Panc1 (cell line): ENCODE measurements around the gene BPGM. TPM values are rescaled to one million over a fixed set of nuclear protein-coding genes. Genes with fewer than 3 reads are reported as not detected.
"Not testable (repeated sequence)": the region's sequence is repeated elsewhere in the genome, so short reads cannot be mapped to it uniquely, and the experiment has no call there.

Source experiments
- ATAC-seq: fragments of 200-7000 bp; cut with Tn5 transposase; 2 replicates; pipeline ENCODE4 v1.9.1; 2020; ENCODE audit warnings: mild to moderate bottlenecking, moderate library complexity
- BruUV-seq: library from RNA; stranded (reverse); fragments of 400-500 nt; replicated peaks from 2 replicates; lab custom pipeline; 2021; lab: Mats Ljungman, UMichigan
- CTCF ChIA-PET: fragments of 300-600 bp; sonication (Branson Sonifier 250); formaldehyde crosslinking; loops from one replicate; lab custom pipeline; 2022; ENCODE audit warnings: antibody characterized with exemption; lab: Charles Lee
- POLR2A ChIA-PET: fragments of 300-600 bp; sonication (Branson Sonifier 250); formaldehyde crosslinking; loops from one replicate; lab custom pipeline; 2022; ENCODE audit warnings: antibody characterized with exemption; lab: Charles Lee
- DNase-seq: peaks from one replicate; pipeline ENCODE4 v3.0.0-alpha.2; 2010; ENCODE audit warnings: low read depth, low spot score
- H3K27ac ChIP-seq: 2 replicates; pipeline ENCODE4 v1.5.1; 2011; ENCODE audit warnings: mild to moderate bottlenecking, low read length, inconsistent platforms
- H3K27me3 ChIP-seq: fragments of 200-500 bp; sonication (Bioruptor generic); 2 replicates; pipeline ENCODE4 v1.6.0; 2014; ENCODE audit warnings: low read length, inconsistent platforms; ENCODE audit not compliant: control insufficient read depth, insufficient read depth
- H3K36me3 ChIP-seq: fragments of 200-500 bp; sonication (Bioruptor generic); 2 replicates; pipeline ENCODE4 v1.5.1; 2014; ENCODE audit warnings: inconsistent platforms, mild to moderate bottlenecking, low read length, moderate library complexity; ENCODE audit not compliant: control insufficient read depth, insufficient read depth
- H3K4me1 ChIP-seq: 2 replicates; pipeline ENCODE4 v1.5.1; 2011; ENCODE audit warnings: inconsistent platforms, mild to moderate bottlenecking, low read length, moderate library complexity; ENCODE audit not compliant: control insufficient read depth, insufficient read depth
- H3K4me3 ChIP-seq, 2 experiments: 2 replicates each; pipeline ENCODE4 v1.5.1; 2011 to 2012; ENCODE audit warnings: low read depth in 2 of 2, low read length in 2 of 2, mild to moderate bottlenecking in 2 of 2, inconsistent platforms in 1 of 2, moderate library complexity in 1 of 2
- H3K9me3 ChIP-seq: fragments of 200-500 bp; sonication (Bioruptor generic); 2 replicates; pipeline ENCODE4 v1.5.1; 2014; ENCODE audit warnings: low read depth, mild to moderate bottlenecking, inconsistent platforms, low read length, moderate library complexity; ENCODE audit not compliant: control insufficient read depth, insufficient read depth
- CTCF ChIP-seq: fragments of 450-650 bp; IDR thresholded peaks from 2 replicates; pipeline ENCODE4 v1.5.1; 2017; ENCODE audit warnings: mild to moderate bottlenecking
- POLR2AphosphoS5 ChIP-seq: IDR thresholded peaks from 2 replicates; pipeline ENCODE4 v1.6.1; 2012; ENCODE audit warnings: mild to moderate bottlenecking, low read depth, low read length, moderate library complexity
- REST ChIP-seq, 2 experiments: IDR thresholded peaks; 2 replicates each; pipeline ENCODE4 v1.6.1; 2011 to 2012; ENCODE audit warnings: low read depth in 2 of 2, control low read depth in 1 of 2, low read length in 1 of 2, mild to moderate bottlenecking in 1 of 2, moderate library complexity in 1 of 2; ENCODE audit not compliant: insufficient read depth in 1 of 2
- SIN3A ChIP-seq: IDR thresholded peaks from 2 replicates; pipeline ENCODE4 v1.6.1; 2012; ENCODE audit warnings: low read depth, mild to moderate bottlenecking, low read length, moderate library complexity, borderline replicate concordance; ENCODE audit not compliant: insufficient read depth
- TCF7L2 ChIP-seq: IDR thresholded peaks from 2 replicates; pipeline ENCODE4 v1.6.1; 2011; ENCODE audit warnings: mild to moderate bottlenecking, low read depth, low read length, inconsistent platforms
- in situ Hi-C: cut with HindIII; loops from 2 replicates; pipeline ENCODE4 v1.10.0; 2016; ENCODE audit warnings: low sequenced_read_pairs, low pct_unique_long_range_greater_than_20kb
- intact Hi-C: fragments of 100-400 bp; cut with micrococcal nuclease; formaldehyde crosslinking; loops from one replicate; pipeline ENCODE4 v1.10.0; 2022; ENCODE audit not compliant: unreplicated experiment
- total RNA-seq: library from RNA; stranded (reverse); gene quantifications from one replicate; pipeline ENCODE4 v1.2.1, GENCODE V29; 2021; ENCODE audit not compliant: unreplicated experiment

BPGM gene
- total RNA-seq, 1 experiment from 2014 or later = 10.7 TPM

GRCh38 chr7:134640842-134641715 is 5.6 kb upstream of the BPGM start:
- ATAC-seq (no peak), DNase-seq (no peak)
- POLR2A ChIA-PET = no interaction called here

GRCh38 chr7:134641981-134642380 is 4.7 kb upstream of the BPGM start:
- intact Hi-C loops = not testable (repeated sequence)

More at GRCh38 chr7:134640842-134641715, 5.6 kb upstream of the BPGM start:
- no peaks in the 10 kb centered on the region; the same call in 1 of the 2 replicates for H3K36me3 ChIP-seq
- no peak for TF ChIP-seq TCF7L2
- TF ChIP-seq SIN3A = no peak
- no peak for TF ChIP-seq CTCF
- TF ChIP-seq REST (IDR thresholded peaks at IDR 0.05; ENCODE audit: insufficient read depth in 1 of 2, low read depth in 2 of 2, low read length in 1 of 2) = no peak
- TF ChIP-seq POLR2AphosphoS5 = no peak
- no peaks in the 10 kb centered on the region; the same call in 1 of the 2 replicates for H3K27me3 ChIP-seq
- in situ Hi-C loops (no loop called here), intact Hi-C loops (no loop called here)
- no peaks in the 10 kb centered on the region for H3K9me3 ChIP-seq
- no peak overlapping the region for H3K4me3 ChIP-seq
- H3K4me1 ChIP-seq = peaks cover 6% of the 10 kb centered on the region; the same call in 1 of the 2 replicates
- CTCF ChIA-PET = no interaction called here
- no TSS peak for BruUV-seq
- H3K27ac ChIP-seq = no peak overlapping the region

GRCh38 chr7:134643131-134643530 is 3.5 kb upstream of the BPGM start:
- H3K9me3 ChIP-seq = no peaks in the 10 kb centered on the region
- TF ChIP-seq REST (IDR thresholded peaks at IDR 0.05; ENCODE audit: insufficient read depth in 1 of 2, low read depth in 2 of 2, low read length in 1 of 2) (no peak), TCF7L2 (no peak), POLR2AphosphoS5 (no peak), CTCF (no peak), SIN3A (no peak)
- intact Hi-C loops = no loop called here
- peaks cover 6% of the 10 kb centered on the region; the same call in 1 of the 2 replicates for H3K4me1 ChIP-seq
- H3K4me3 ChIP-seq = no peak overlapping the region
- no peaks in the 10 kb centered on the region; the same call in 1 of the 2 replicates for H3K36me3 ChIP-seq
- in situ Hi-C loops = no loop called here
- no peak overlapping the region for H3K27ac ChIP-seq
- CTCF ChIA-PET = interaction anchor here (0.9 kb wide), 1 partner anchor 11 kb away, joined by 4 read pairs; no protein-coding TSS in a partner anchor
- BruUV-seq = no TSS peak
- POLR2A ChIA-PET = no interaction called here
- H3K27me3 ChIP-seq = no peaks in the 10 kb centered on the region; the same call in 1 of the 2 replicates
- ATAC-seq (no peak), DNase-seq (no peak)

More at GRCh38 chr7:134641981-134642380, 4.7 kb upstream of the BPGM start:
- ATAC-seq, H3K36me3 ChIP-seq, POLR2A ChIA-PET, H3K27me3 ChIP-seq, H3K4me3 ChIP-seq, in situ Hi-C loops, CTCF ChIA-PET, DNase-seq, BruUV-seq, H3K27ac ChIP-seq, H3K9me3 ChIP-seq, H3K4me1 ChIP-seq: not testable (repeated sequence)
